PC-9 (cell line): ENCODE data around the gene PPP1R1A. TPM values are rescaled to one million over a fixed set of nuclear protein-coding genes. Genes with fewer than 3 reads are reported as not detected.

Experiments used
- BruUV-seq: library from RNA; stranded (reverse); fragments of 400-500 nt; replicated peaks from 2 replicates; lab custom pipeline; 2021; lab: Mats Ljungman, UMichigan
- CTCF ChIA-PET: fragments of 300-600 bp; sonication (Branson Sonifier 250); formaldehyde crosslinking; loops from one replicate; lab custom pipeline; 2022; ENCODE audit warnings: antibody characterized with exemption; lab: Charles Lee
- POLR2A ChIA-PET: fragments of 300-600 bp; sonication (Branson Sonifier 250); formaldehyde crosslinking; loops from one replicate; lab custom pipeline; 2022; ENCODE audit warnings: antibody characterized with exemption; ENCODE audit not compliant: unreplicated experiment; lab: Charles Lee
- DNase-seq, 2 experiments: peaks; one replicate each; pipeline versions ENCODE4 v3.0.0 to v3.0.0-alpha.2; 2015 to 2022; ENCODE audit warnings: mixed read lengths in 1 of 2
- H2AFZ ChIP-seq: fragments of 200-600 bp; sonication (generic); 2 replicates; pipeline ENCODE4 v1.8.1; 2017; ENCODE audit warnings: antibody characterized with exemption
- H3F3A ChIP-seq: fragments of 200-600 bp; sonication (generic); 2 replicates; pipeline ENCODE4 v1.8.1; 2017; ENCODE audit warnings: antibody characterized with exemption, mild to moderate bottlenecking, low read depth; ENCODE audit not compliant: insufficient read depth
- H3K27ac ChIP-seq: fragments of 200-600 bp; sonication (generic); 2 replicates; pipeline ENCODE4 v1.6.1; 2016; ENCODE audit warnings: mixed run types
- H3K27me3 ChIP-seq: fragments of 200-600 bp; sonication (generic); 2 replicates; pipeline ENCODE4 v1.6.1; 2016; ENCODE audit warnings: low read depth, mixed run types; ENCODE audit not compliant: insufficient read depth
- H3K36me3 ChIP-seq: fragments of 200-600 bp; sonication (generic); 2 replicates; pipeline ENCODE4 v1.6.1; 2016; ENCODE audit warnings: low read depth, mixed run types
- H3K4me1 ChIP-seq: fragments of 200-600 bp; sonication (generic); replicated peaks from 2 replicates; pipeline ENCODE4 v1.6.1; 2016; ENCODE audit warnings: mixed run types; ENCODE audit not compliant: insufficient read depth
- H3K4me2 ChIP-seq: fragments of 200-600 bp; sonication (generic); 2 replicates; pipeline ENCODE4 v1.6.1; 2017; ENCODE audit warnings: mixed run types
- H3K4me3 ChIP-seq: fragments of 200-600 bp; sonication (generic); 2 replicates; pipeline ENCODE4 v1.6.1; 2016; ENCODE audit warnings: mixed run types
- H3K79me2 ChIP-seq: fragments of 200-600 bp; sonication (generic); 2 replicates; pipeline ENCODE4 v1.6.1; 2017; ENCODE audit warnings: low read depth, mixed run types
- H3K9me2 ChIP-seq: fragments of 200-600 bp; sonication (generic); 2 replicates; pipeline ENCODE4 v1.8.1; 2017; ENCODE audit warnings: mild to moderate bottlenecking; ENCODE audit not compliant: insufficient read depth
- H3K9me3 ChIP-seq: fragments of 200-600 bp; sonication (generic); 2 replicates; pipeline ENCODE4 v1.8.1; 2016; ENCODE audit warnings: low read depth; ENCODE audit not compliant: insufficient read depth
- H4K20me1 ChIP-seq: fragments of 200-600 bp; sonication (generic); 2 replicates; pipeline ENCODE4 v1.8.1; 2017; ENCODE audit not compliant: insufficient read depth
- EZH2 ChIP-seq: fragments of 200-600 bp; sonication (generic); IDR thresholded peaks from 2 replicates; pipeline ENCODE4 v1.8.0; 2017; ENCODE audit warnings: antibody characterized with exemption, low read depth
- intact Hi-C: fragments of 100-400 bp; cut with micrococcal nuclease; formaldehyde crosslinking; loops from one replicate; pipeline ENCODE4 v1.10.0; 2022; ENCODE audit not compliant: unreplicated experiment
- total RNA-seq: library from RNA; stranded (reverse); gene quantifications from 2 replicates; pipeline ENCODE4 v1.2.3, GENCODE V29; 2021
- TF ChIP-seq, protein P1 (sequence below): fragments of 200-600 bp; sonication (generic); conservative IDR thresholded peaks from 2 replicates; pipeline ENCODE4 v1.6.1; 2017; ENCODE audit warnings: mixed run types, antibody characterized with exemption, mild to moderate bottlenecking, moderate library complexity

The PPP1R1A gene
- total RNA-seq, 1 experiment from 2014 or later: not detected

DNA sequence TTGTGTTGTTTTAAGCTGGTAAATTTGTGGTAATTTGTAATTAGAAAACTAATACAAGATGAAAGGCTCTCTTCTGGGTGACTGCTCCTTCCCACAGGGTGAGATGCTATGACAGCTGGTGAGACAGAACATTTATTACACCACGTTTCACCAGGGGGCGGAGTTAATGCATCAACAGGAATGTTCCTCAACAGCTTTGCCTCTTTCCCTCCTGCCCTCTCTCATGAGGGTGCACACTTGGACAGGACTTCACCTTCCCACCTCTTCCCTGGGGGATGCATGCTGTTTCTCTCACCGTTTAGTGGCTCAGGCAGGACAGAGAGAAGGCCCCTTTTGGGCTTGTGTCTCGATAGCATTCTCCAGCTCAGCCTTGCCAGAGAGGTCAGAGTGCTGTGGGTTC, 13.4 kb upstream of the PPP1R1A start:
- H3K27ac ChIP-seq: no peak overlapping the region
- no peaks in the 10 kb centered on the region for H3K79me2 ChIP-seq
- no peaks in the 10 kb centered on the region for H4K20me1 ChIP-seq
- H3K4me1 ChIP-seq: no peaks in the 10 kb centered on the region
- DNase-seq: no peak
- H3K9me3 ChIP-seq: no peaks in the 10 kb centered on the region
- no TSS peak for BruUV-seq
- ChIA-PET CTCF (no interaction called here), POLR2A (no interaction called here)
- H3F3A ChIP-seq: no peaks in the 10 kb centered on the region
- intact Hi-C loops: loop anchor here (10.0 kb wide), 1 partner anchor 353 kb away; no protein-coding TSS in a partner anchor
- TF ChIP-seq, protein P1, sequence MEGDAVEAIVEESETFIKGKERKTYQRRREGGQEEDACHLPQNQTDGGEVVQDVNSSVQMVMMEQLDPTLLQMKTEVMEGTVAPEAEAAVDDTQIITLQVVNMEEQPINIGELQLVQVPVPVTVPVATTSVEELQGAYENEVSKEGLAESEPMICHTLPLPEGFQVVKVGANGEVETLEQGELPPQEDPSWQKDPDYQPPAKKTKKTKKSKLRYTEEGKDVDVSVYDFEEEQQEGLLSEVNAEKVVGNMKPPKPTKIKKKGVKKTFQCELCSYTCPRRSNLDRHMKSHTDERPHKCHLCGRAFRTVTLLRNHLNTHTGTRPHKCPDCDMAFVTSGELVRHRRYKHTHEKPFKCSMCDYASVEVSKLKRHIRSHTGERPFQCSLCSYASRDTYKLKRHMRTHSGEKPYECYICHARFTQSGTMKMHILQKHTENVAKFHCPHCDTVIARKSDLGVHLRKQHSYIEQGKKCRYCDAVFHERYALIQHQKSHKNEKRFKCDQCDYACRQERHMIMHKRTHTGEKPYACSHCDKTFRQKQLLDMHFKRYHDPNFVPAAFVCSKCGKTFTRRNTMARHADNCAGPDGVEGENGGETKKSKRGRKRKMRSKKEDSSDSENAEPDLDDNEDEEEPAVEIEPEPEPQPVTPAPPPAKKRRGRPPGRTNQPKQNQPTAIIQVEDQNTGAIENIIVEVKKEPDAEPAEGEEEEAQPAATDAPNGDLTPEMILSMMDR: no peak
- no peak for TF ChIP-seq EZH2
- no peaks in the 10 kb centered on the region for H3K9me2 ChIP-seq
- no peak overlapping the region for H3K4me2 ChIP-seq
- H2AFZ ChIP-seq: no peak overlapping the region
- peaks cover 26% of the 10 kb centered on the region; the same call in 1 of the 2 replicates for H3K27me3 ChIP-seq
- H3K36me3 ChIP-seq: no peaks in the 10 kb centered on the region
- H3K4me3 ChIP-seq: no peak overlapping the region

DNA sequence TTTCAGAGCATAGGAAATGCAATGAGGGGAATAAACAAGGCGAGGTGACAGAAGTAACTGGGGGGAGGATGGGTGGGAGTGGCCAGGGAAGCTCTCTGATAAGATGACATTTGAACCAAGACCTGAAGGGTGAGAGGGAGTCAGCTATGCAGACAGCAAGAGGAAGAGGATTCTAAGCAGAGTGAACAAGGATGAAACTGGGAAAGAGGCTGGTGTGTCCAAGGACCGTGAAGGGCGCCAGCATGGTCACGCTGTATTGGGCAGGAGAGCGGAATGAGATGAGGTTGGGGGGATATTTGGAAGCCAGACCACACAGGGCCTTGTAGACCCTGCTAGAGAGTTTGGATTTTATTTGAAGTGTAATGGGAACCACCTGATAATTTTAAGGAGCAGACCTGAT, 10.5 kb upstream of the PPP1R1A start:
- Histone ChIP-seq H3K27me3 (peaks cover 48% of the 10 kb centered on the region), H3K4me2 (no peak overlapping the region), H2AFZ (no peak overlapping the region), H4K20me1 (no peaks in the 10 kb centered on the region), H3K9me2 (no peaks in the 10 kb centered on the region), H3K9me3 (no peaks in the 10 kb centered on the region), H3K4me3 (no peak overlapping the region), H3K79me2 (no peaks in the 10 kb centered on the region), H3K36me3 (no peaks in the 10 kb centered on the region), H3F3A (no peaks in the 10 kb centered on the region), H3K4me1 (no peaks in the 10 kb centered on the region), H3K27ac (no peak overlapping the region)
- ChIA-PET CTCF (no interaction called here), POLR2A (no interaction called here)
- intact Hi-C loops: loop anchor here (5.0 kb wide), 1 partner anchor 473 kb away; no protein-coding TSS in a partner anchor
- TF ChIP-seq, protein P1: no peak
- TF ChIP-seq EZH2: no peak
- no peak for DNase-seq
- BruUV-seq: no TSS peak

DNA sequence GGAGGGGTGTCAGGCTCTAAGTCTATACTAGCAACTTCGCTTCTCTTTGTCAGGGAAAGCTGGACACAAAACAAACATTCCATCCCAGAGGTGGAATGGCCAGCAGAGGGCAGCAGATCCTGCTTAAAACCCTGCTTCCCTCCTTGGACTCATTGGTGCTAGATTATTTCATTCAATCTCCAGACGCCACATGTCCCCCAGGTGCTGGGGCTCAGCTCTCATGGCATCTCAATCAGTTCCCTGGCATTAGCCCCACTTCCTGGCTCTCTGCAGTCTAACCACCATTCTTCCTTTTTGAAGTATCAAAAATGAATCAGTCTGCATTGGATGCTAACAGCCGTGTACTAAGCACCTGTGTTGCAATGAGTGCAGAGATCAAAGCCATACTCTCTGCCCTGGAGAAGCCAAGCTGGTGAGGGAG, 8.1 kb upstream of the PPP1R1A start:
- H2AFZ ChIP-seq: no peak overlapping the region
- BruUV-seq: no TSS peak
- ChIA-PET CTCF (no interaction called here), POLR2A (no interaction called here)
- no peaks in the 10 kb centered on the region for H3K4me1 ChIP-seq
- no peak overlapping the region for H3K4me2 ChIP-seq
- H3K36me3 ChIP-seq: no peaks in the 10 kb centered on the region
- no peaks in the 10 kb centered on the region for H3K9me3 ChIP-seq
- H3K9me2 ChIP-seq: no peaks in the 10 kb centered on the region
- H4K20me1 ChIP-seq: no peaks in the 10 kb centered on the region
- no peaks in the 10 kb centered on the region for H3F3A ChIP-seq
- H3K27ac ChIP-seq: no peak overlapping the region
- peak in 1 of 2 experiments; percentile 37 for DNase-seq
- H3K79me2 ChIP-seq: no peaks in the 10 kb centered on the region
- TF ChIP-seq EZH2: no peak
- TF ChIP-seq, protein P1: peak; percentile 85
- intact Hi-C loops: loop anchor here (5.0 kb wide), 1 partner anchor 476 kb away; no protein-coding TSS in a partner anchor
- H3K4me3 ChIP-seq: no peak overlapping the region
- peaks cover 72% of the 10 kb centered on the region for H3K27me3 ChIP-seq
